ENCODE data around the gene FRMD3. TPM values are rescaled to one million over a fixed set of nuclear protein-coding genes. Genes with fewer than 3 reads are reported as not detected.

FRMD3 gene
- total RNA-seq, 2 donors from 2014 or later, result 2.1 to 4.6 TPM

GRCh38 chr9:83410701-83411100 is 127.5 kb downstream of the FRMD3 start:
- Histone ChIP-seq H3K9me3 (no peaks in the 10 kb centered on the region), H3K4me1 (no peaks in the 10 kb centered on the region), H3K36me3 (replicated peaks in 1 of 2; ENCODE audit: insufficient read depth in 1 of 2, low read depth in 2 of 2) (no peaks in the 10 kb centered on the region), H3K4me3 (no peak overlapping the region), H3K27me3 (no peaks in the 10 kb centered on the region), H3K27ac (no peak overlapping the region)
- no peak for ATAC-seq
- 90 to 94% methylated on average over 5 of the region's 5 CpGs for WGBS, 2 donors
- no peak for DNase-seq
- TF ChIP-seq POLR2A (IDR thresholded peaks at IDR 0.05) (no peak), CTCF (IDR thresholded peaks at IDR 0.05) (no peak)
- intact Hi-C loops (cut with DNase I), result no loop called here

DNA sequence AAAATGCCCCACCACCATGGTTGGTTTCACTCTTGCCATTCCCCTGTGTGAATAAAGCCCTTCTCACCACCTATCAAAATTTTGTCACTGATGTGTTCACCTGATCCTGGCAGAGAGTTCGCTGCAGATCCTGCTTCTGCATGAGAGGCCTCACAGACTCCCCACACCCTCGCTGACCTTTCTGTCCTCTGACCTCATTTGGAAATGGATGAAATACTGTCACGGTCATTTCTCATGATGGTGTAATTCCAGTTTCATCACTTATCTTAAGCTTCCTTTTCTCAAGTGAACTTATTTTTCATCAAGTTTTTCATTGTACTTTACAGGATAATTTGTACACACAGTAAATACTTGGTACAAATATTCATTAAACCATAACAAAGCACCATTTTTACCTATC is 131.3 kb downstream of the FRMD3 start:
- no peaks in the 10 kb centered on the region for H3K36me3 ChIP-seq (replicated peaks in 1 of 2; ENCODE audit: insufficient read depth in 1 of 2, low read depth in 2 of 2)
- TF ChIP-seq CTCF (IDR thresholded peaks at IDR 0.05) (no peak), POLR2A (IDR thresholded peaks at IDR 0.05) (no peak)
- intact Hi-C loops (cut with DNase I), result no loop called here
- DNase-seq (no peak), ATAC-seq (no peak)
- 89 to 93% methylated on average over 3 of the region's 3 CpGs for WGBS, 2 donors
- no peak overlapping the region for H3K4me3 ChIP-seq
- H3K27me3 ChIP-seq, result no peaks in the 10 kb centered on the region
- H3K27ac ChIP-seq, result no peak overlapping the region
- peaks cover 5% of the 10 kb centered on the region for H3K4me1 ChIP-seq
- H3K9me3 ChIP-seq, result no peaks in the 10 kb centered on the region

- TF ChIP-seq POLR2A (IDR thresholded peaks at IDR 0.05), result no peak
- TF ChIP-seq CTCF (IDR thresholded peaks at IDR 0.05), result peak in 4 of 7 experiments; percentile 15 to 34 (median 24)
- Histone ChIP-seq H3K9me3 (no peaks in the 10 kb centered on the region), H3K27ac (no peak overlapping the region), H3K27me3 (no peaks in the 10 kb centered on the region), H3K36me3 (replicated peaks in 1 of 2; ENCODE audit: insufficient read depth in 1 of 2, low read depth in 2 of 2) (no peaks in the 10 kb centered on the region), H3K4me1 (peaks cover 5% of the 10 kb centered on the region), H3K4me3 (no peak overlapping the region)
- ATAC-seq (peak; percentile 65), DNase-seq (peak in 3 of 4 donors; percentile 23 to 53 (median 35))
- 15 to 25% methylated on average over 4 of the region's 4 CpGs for WGBS, 2 donors
- intact Hi-C loops (cut with DNase I), result no loop called here
Measured at GRCh38 chr9:83405759-83406158, 132.4 kb downstream of the FRMD3 start.

DNA sequence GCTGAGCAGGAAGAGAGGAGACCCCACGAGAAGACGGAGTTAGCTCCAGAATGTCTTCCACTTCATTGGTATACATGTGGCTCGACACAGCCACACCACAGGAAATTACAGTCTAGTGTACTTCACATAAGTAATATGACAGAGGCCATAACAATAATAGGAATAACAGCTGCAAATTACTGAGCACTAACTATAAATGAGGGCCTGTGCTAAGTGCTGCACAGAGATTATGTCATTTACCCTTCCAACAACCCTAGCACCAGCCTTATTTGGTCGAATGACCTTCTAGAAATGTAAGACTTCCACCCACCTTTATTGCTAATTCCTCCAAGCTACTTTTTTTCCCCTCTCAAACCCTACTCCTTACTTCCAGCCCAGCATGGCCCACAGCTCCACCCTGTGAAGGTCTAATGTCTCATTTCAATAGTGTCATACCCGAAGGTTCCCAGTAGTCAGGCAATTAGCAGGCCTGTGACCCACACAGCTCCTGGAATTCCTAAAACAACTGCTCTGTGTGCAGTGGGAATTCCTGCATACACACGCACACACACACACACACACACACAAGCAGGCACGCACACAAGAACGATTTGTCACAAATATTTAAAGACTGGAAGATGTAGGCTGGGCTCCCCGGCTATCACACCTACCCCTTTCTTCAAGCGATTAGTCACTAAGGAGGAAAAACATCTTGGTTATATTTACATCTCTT is 134.5 kb downstream of the FRMD3 start:
- H3K27me3 ChIP-seq, result no peaks in the 10 kb centered on the region
- H3K4me3 ChIP-seq, result no peak overlapping the region
- 69 to 73% methylated on average over 10 of the region's 10 CpGs for WGBS, 2 donors
- intact Hi-C loops (cut with DNase I), result no loop called here
- TF ChIP-seq CTCF (IDR thresholded peaks at IDR 0.05) (no peak), POLR2A (IDR thresholded peaks at IDR 0.05) (no peak)
- H3K36me3 ChIP-seq (replicated peaks in 1 of 2; ENCODE audit: insufficient read depth in 1 of 2, low read depth in 2 of 2), result no peaks in the 10 kb centered on the region
- peaks cover 14% of the 10 kb centered on the region for H3K4me1 ChIP-seq
- ATAC-seq, result no peak
- H3K27ac ChIP-seq, result no peak overlapping the region
- no peaks in the 10 kb centered on the region for H3K9me3 ChIP-seq
- DNase-seq, result no peak

DNA sequence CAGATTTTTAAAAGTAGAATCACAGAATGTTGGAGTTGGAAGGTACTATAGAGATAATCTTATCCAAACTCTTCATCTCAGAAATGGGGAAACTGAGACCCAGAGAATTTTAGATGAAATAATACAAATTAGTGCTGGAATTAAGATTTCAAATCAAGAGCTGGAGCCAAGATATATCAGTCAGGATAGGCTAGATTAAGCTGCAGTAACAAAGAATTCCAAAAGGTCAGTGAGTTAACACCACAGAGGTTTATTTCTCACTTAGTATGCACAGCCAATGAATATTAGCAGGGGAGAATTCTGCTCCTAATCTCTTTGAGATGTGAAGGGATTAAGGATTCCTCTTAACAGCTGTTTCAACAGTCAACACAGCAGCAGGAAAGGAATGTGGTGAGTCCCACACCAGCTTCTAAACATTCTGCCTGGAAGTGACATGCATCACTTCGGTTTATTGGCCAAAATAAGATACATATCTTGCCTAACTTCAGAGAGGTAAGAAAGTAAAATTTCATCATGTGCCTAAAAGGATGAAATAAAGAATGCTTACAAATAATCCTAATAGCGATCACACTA is 136.8 kb downstream of the FRMD3 start:
- H3K27ac ChIP-seq, result no peak overlapping the region
- intact Hi-C loops (cut with DNase I), result no loop called here
- no peak for TF ChIP-seq CTCF (IDR thresholded peaks at IDR 0.05)
- no peak for TF ChIP-seq POLR2A (IDR thresholded peaks at IDR 0.05)
- no peaks in the 10 kb centered on the region for H3K36me3 ChIP-seq (replicated peaks in 1 of 2; ENCODE audit: insufficient read depth in 1 of 2, low read depth in 2 of 2)
- H3K4me3 ChIP-seq, result no peak overlapping the region
- ATAC-seq, result no peak
- H3K9me3 ChIP-seq, result no peaks in the 10 kb centered on the region
- DNase-seq, result no peak
- 88 to 94% methylated on average over 2 of the region's 2 CpGs for whole genome bisulfite sequencing, 2 donors
- H3K27me3 ChIP-seq, result no peaks in the 10 kb centered on the region
- peaks cover 14% of the 10 kb centered on the region for H3K4me1 ChIP-seq

All from body of pancreas (tissue), 4 donors.